Psoas muscle (tissue), 8 donors: ENCODE measurements around the gene STEAP2. TPM values are rescaled to one million over a fixed set of nuclear protein-coding genes. Genes with fewer than 3 reads are reported as not detected.

Experiments used
- ATAC-seq, 4 donors: fragments of 200-7000 bp; cut with Tn5 transposase; one replicate each; pipeline ENCODE4 v1.9.1; 2020; ENCODE audit warnings: moderate library complexity in 3 of 4, mild to moderate bottlenecking in 2 of 4
- DNase-seq, 2 donors: peaks; one replicate each; pipeline ENCODE4 v3.0.0-alpha.2; 2020
- H3K27ac ChIP-seq: fragments of 200-600 bp; one replicate; pipeline ENCODE4 v1.8.0; 2022
- H3K27me3 ChIP-seq, 3 donors: fragments of 200-600 bp in 1 of 3; one replicate each; pipeline versions ENCODE4 v1.6.1 to v1.8.0; 2013 to 2022; ENCODE audit warnings: low read length in 2 of 3, mild to moderate bottlenecking in 2 of 3, moderate library complexity in 1 of 3; ENCODE audit not compliant: insufficient read depth in 3 of 3
- H3K36me3 ChIP-seq, 2 donors: fragments of 200-600 bp in 1 of 2; one replicate each; pipeline versions ENCODE4 v1.6.1 to v1.8.0; 2013 to 2022; ENCODE audit warnings: low read depth in 1 of 2, mild to moderate bottlenecking in 1 of 2, moderate library complexity in 1 of 2; ENCODE audit not compliant: insufficient read depth in 1 of 2
- H3K4me1 ChIP-seq: fragments of 200-600 bp; one replicate; pipeline ENCODE4 v1.8.0; 2022
- H3K4me3 ChIP-seq: fragments of 200-600 bp; one replicate; pipeline ENCODE4 v1.8.0; 2022; ENCODE audit warnings: mild to moderate bottlenecking
- H3K9me3 ChIP-seq: fragments of 200-600 bp; one replicate; pipeline ENCODE4 v1.8.0; 2022
- CTCF ChIP-seq: fragments of 200-600 bp; IDR thresholded peaks from one replicate; pipeline ENCODE4 v1.8.0; 2022; ENCODE audit warnings: antibody characterized with exemption
- WGBS, 3 donors: extraction: QIAGEN DNeasy Blood & Tissue Kit; methylation state at CpG; one replicate each; pipeline versions ENCODE4 v1.1.6 to v1.1.7; 2013; 5-methylcytosine and 5-hydroxymethylcytosine counted together
- intact Hi-C, 2 donors: fragments of 100-400 bp; cut with DNase I; formaldehyde crosslinking; loops; one replicate each; pipeline versions ENCODE4 v1.11.0 to v1.14.2; 2022
- polyA plus RNA-seq, 3 donors: library from polyadenylated mRNA; stranded (reverse); fragments of 200-250 nt; gene quantifications; one replicate each; pipeline ENCODE4 v1.2.3, GENCODE V29; 2013
- total RNA-seq, 4 donors: library from RNA; stranded (reverse); fragmentation: NEBNext Ultra II Directional in 2 of 4; extraction: Animal tissue kit (Norgen Biotek cat#: 25700) in 2 of 4; gene quantifications; one replicate each; pipeline versions ENCODE4 v1.2.1 to v1.2.4, GENCODE V29; 2021 to 2023
- donor health status: healthy with polysubstance abuse.
- donor health status: DM: no; HTN: no; CAD: no; lungs with moderate emphysema.
- donor health status: Bipolar disorder and iron deficiency.
- donor health status: healthy.
- donor health status: DM: yes; HTN: yes; CAD: no.
- donor health status: DM: no; HTN: no; CAD: no.
- donor health status: DM: no; HTN: no; CAD: no.
- donor health status: DM: yes; HTN: yes; CAD: no.

STEAP2 gene
- total and polyA plus RNA-seq, 7 donors, result 0.32 to 3.7 (median 1.4) TPM

- intact Hi-C loops, result no loop called here
- Histone ChIP-seq H3K27me3 (no peaks in the 10 kb centered on the region), H3K36me3 (peaks cover 0 to 5% of the 10 kb centered on the region in 2 donors), H3K4me1 (no peaks in the 10 kb centered on the region), H3K9me3 (no peaks in the 10 kb centered on the region), H3K27ac (no peak overlapping the region), H3K4me3 (no peak overlapping the region)
- TF ChIP-seq CTCF, result no peak
- no peak for DNase-seq
- ATAC-seq, result no peak
- 71 to 73% (median 72%) methylated on average over 5 of the region's 5 CpGs for WGBS, 3 donors
Measured at GRCh38 chr7:90276033-90276728, 64.6 kb downstream of the STEAP2 start.

Other genes with a start within 250 kb of the STEAP2 start
- 1 to 10 TPM in 3 of 4 donors, under 1 TPM in 1; 0.59 to 4.8 (median 1.8) TPM for gene STEAP1, start 57.3 kb upstream of the STEAP2 start, total RNA-seq
- 1 to 10 TPM; 1.4 to 6.6 (median 1.5) TPM for gene STEAP1, start 57.3 kb upstream of the STEAP2 start, polyA plus RNA-seq
- gene CFAP69, start 33.4 kb downstream of the STEAP2 start, total RNA-seq, result 1 to 10 TPM; 1.5 to 4.9 (median 2.2) TPM
- 1 to 10 TPM in 2 of 3 donors, under 1 TPM in 1; 0.55 to 1.7 (median 1.2) TPM for gene CFAP69, start 33.4 kb downstream of the STEAP2 start, polyA plus RNA-seq
- gene FAM237B, start 109.6 kb downstream of the STEAP2 start, total RNA-seq, result not detected
- gene FAM237B, start 109.6 kb downstream of the STEAP2 start, polyA plus RNA-seq, result not detected
- 10 to 100 TPM; 18.9 to 28.5 (median 20.5) TPM for gene GTPBP10, start 135.0 kb downstream of the STEAP2 start, total RNA-seq
- 10 to 100 TPM; 17.2 to 23.4 (median 17.9) TPM for gene GTPBP10, start 135.0 kb downstream of the STEAP2 start, polyA plus RNA-seq
- gene CLDN12, start 191.7 kb downstream of the STEAP2 start, total RNA-seq, result 10 to 100 TPM; 18.0 to 42.2 (median 26.3) TPM
- gene CLDN12, start 191.7 kb downstream of the STEAP2 start, polyA plus RNA-seq, result 10 to 100 TPM; 16.3 to 30.4 (median 28.1) TPM